ENCODE data around the gene FAM184A.
A peak's percentile ranks its signal among the peaks of the same experiment; 100 is the strongest.
"Not testable (repeated sequence)": the region's sequence is repeated elsewhere in the genome, so short reads cannot be mapped to it uniquely, and the experiment has no call there.

Gene FAM184A

GRCh38 chr6:119110601-119111548, 32.4 kb upstream of the FAM184A start:
- TF ChIP-seq CTCF (IDR thresholded peaks at IDR 0.05; ENCODE audit: insufficient read depth, missing control alignments): peak; percentile 74
- DNase-seq (ENCODE audit: insufficient read length, low spot score) (peak; percentile 18), FAIRE-seq (peak; percentile 96)

- DNase-seq (ENCODE audit: insufficient read length, low spot score): no peak
- TF ChIP-seq CTCF (IDR thresholded peaks at IDR 0.05; ENCODE audit: insufficient read depth, missing control alignments): no peak
- FAIRE-seq: no peak
Measured at GRCh38 chr6:119109654-119110325, 31.3 kb upstream of the FAM184A start.

- FAIRE-seq: no peak
- no peak for DNase-seq (ENCODE audit: insufficient read length, low spot score)
- no peak for TF ChIP-seq CTCF (IDR thresholded peaks at IDR 0.05; ENCODE audit: insufficient read depth, missing control alignments)
Measured at GRCh38 chr6:119108076-119108475, 29.6 kb upstream of the FAM184A start.

GRCh38 chr6:119105282-119105681, 26.8 kb upstream of the FAM184A start:
- no peak for TF ChIP-seq CTCF (IDR thresholded peaks at IDR 0.05; ENCODE audit: insufficient read depth, missing control alignments)
- FAIRE-seq (no peak), DNase-seq (ENCODE audit: insufficient read length, low spot score) (no peak)

- TF ChIP-seq CTCF (IDR thresholded peaks at IDR 0.05; ENCODE audit: insufficient read depth, missing control alignments): no peak
- DNase-seq (ENCODE audit: insufficient read length, low spot score) (no peak), FAIRE-seq (no peak)
Measured at GRCh38 chr6:119102901-119103300, 24.4 kb upstream of the FAM184A start.

- FAIRE-seq: no peak
- no peak for TF ChIP-seq CTCF (IDR thresholded peaks at IDR 0.05; ENCODE audit: insufficient read depth, missing control alignments)
- DNase-seq (ENCODE audit: insufficient read length, low spot score): no peak
Measured at GRCh38 chr6:119100115-119100514, 21.7 kb upstream of the FAM184A start.

GRCh38 chr6:119097815-119098361, 19.4 kb upstream of the FAM184A start:
- DNase-seq (ENCODE audit: insufficient read length, low spot score); FAIRE-seq: not testable (repeated sequence)
